Activated CD4-positive, CD25-positive, alpha-beta regulatory T cell treated with anti-CD3 and anti-CD28 coated beads, Interleukin-2, amount 50 U/mL, for 72 hours (primary cell): ENCODE data around the gene TTC29.
"Not testable (repeated sequence)": the region's sequence is repeated elsewhere in the genome, so short reads cannot be mapped to it uniquely, and the experiment has no call there.

Source experiments
- DNase-seq: peaks from one replicate; pipeline ENCODE4 v3.0.0; 2021

The TTC29 gene

DNA sequence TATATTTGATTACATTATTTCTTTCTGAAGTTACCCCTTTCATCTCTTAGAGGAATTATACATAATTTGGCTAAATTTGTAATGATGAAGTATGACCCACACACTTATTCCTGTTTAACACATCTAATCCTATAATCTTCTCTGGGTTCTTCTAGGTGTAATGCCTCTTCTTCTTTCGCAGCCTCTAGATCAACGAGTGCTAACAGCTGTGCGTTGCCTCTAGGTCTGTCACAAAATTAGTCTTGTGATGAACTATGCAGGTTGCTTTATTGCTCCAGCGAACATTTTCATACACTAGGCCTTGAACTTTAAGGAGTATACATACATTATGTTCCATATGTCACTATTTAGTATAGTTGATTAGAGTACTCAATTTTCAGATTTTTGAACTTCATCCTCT, 89.9 kb downstream of the TTC29 start:
- no peak for DNase-seq

DNA sequence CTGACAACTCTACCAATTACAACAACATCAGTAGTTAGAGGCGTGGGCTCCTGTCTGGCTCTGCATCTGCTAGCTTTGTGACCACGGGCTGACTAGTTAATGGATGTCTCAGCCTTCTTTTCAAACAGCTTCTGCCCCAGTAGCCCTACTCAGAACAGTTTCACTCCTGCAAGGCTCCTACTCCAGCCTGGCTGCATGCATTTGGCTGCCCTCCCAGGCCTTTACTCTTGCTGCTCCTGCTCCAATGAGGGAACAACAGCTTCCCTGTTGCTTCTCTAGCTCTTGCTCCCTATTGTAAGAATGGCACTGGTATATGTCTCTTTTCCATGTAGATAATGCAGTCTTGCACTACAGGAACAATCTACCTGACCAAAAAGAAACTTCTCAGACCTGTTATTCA, 93.3 kb downstream of the TTC29 start:
- DNase-seq: no peak

DNA sequence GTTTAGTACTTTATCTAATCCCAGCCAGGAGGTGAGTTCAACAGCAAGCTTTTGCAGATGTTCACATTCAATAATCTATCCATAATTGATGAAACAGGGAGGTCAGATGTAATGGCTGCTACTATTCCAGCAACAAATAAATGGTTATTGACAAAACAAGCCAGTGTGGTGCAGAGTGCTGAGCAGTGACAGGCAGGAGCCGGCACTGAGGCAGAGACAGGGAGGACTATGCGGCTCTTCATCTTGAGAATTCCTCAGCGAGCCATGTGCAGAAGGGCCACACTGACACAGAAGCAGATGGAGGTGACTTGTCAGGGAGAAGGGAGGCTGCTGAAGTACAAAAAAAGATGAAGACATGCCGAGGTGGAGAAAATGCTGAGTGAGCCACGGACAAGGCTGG, 98.3 kb downstream of the TTC29 start:
- DNase-seq: no peak

DNA sequence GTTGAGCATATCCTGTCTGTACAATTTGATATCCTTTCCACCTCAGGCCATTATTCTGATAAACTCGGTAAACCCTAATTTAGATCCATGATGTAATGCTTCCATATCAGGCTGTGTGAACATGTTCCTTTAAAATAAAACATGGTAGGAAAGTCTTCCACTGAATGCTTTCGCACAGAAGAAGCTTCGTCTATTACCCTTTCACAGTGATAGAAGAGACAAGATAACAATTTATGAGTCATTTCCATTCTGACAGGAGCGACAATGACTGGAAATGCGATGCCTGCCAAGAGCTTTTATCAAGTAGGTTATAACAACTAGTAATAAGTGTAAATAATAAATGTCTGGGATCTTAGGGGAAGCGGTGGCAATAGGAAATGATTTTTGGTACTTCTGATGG, 98.8 kb downstream of the TTC29 start:
- no peak for DNase-seq

DNA sequence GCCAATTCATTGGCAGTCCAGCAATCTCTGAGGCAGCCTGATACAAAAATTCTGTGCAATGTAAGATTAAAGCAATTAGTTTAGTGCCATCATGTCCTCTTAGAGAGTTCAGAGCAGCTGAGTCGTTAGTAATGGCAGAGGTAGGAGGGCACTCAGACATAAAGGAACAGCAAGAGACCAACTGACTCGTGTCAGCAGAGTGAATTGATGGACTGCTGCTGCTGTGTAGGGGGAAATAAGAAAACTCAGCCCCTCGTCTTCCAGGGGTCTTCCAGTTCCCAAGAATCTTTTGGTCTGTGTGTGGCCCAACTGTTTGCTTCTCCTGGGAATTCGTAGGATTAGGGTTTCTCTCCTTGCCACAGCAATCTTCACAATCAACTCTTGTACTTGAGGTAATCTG, 100.9 kb downstream of the TTC29 start:
- DNase-seq: no peak

DNA sequence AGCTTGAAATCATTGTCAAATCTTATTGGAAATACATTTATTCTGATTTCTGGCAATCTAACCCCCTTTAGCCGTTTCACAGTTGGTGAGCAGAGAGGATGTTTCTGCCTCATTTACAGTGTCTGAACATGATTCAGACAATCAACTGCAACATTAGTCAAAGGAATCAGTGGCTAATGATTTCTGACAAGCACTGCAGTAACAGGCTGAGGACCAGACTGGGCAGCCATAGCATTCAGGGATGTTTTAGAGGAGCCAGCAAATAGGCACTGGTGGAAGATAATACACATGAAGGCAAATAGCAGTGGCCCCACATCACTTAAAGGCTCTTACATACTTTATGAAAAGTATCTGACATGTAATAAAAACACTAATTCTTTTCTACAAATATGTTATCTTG, 102.8 kb downstream of the TTC29 start:
- DNase-seq: no peak

DNA sequence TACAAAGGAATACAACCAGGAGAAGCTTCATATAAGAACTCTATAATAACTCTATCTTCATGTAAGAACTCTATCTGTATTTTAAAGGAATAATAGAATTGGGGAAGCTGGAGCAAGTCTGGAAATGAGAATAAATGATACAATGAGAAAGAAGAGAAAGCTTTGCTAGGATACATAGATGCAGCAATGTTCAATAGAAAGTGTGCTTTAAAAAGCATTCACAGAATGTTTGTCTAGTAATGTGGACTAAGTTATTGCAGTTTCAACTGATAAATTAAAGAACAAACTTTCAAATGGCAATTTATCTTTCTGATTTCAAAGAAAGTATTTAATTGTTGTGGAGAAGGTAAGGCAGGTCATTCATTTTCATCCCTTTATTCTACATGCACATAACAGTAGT, 104.9 kb downstream of the TTC29 start:
- DNase-seq: no peak

DNA sequence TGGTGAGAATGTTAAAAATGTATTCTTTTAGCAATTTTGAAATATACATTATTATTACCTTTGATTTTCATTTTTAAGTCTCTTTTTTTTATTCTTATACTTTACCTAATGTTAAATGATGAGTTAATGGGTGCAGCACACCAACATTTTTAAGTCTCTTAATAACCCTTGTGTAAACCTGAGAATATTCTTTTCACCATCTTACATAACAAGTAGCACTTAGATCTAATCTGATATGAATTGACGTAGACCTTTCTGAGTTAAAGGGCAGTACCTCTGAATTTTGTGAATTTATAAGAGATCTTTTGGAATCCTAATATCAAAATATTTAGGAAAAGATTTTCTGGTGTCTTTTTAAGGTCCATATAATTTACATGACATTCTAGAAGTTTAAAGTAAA, 110.6 kb downstream of the TTC29 start:
- no peak for DNase-seq

DNA sequence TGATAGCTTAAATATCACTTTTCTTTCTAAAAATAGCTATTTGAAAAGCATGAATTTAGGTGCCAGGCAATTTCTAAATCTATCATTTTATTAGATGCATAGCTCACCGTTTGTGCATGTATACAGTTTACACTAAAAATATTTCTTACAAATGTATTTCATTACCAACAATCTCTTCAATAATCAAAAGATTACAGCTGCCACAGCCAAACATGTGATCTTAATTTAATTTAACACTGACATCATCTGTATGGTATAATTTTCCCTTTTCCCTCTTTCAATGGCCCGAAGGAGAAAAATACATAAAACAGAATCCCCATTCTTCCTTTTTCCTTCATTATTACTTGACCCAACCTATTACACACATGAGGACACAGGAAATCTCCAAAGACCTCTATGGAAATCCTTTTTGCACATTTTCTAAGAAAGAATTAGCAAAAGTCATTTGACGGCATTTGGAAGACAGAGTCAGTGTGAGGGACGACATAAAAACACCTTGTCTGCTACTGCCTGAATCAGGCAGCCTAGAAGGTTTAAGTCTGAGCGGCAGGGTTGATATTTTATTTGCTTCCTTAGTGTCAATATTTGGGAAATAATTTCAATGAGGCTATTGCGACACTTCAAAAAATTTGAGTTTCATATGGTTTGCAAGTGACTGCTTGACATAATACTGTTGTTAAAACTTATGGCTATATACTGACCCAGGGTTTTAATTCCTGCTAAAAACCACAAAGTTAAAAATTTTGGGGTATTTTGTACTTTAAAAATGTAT, 111.2 kb downstream of the TTC29 start:
- DNase-seq: no peak

DNA sequence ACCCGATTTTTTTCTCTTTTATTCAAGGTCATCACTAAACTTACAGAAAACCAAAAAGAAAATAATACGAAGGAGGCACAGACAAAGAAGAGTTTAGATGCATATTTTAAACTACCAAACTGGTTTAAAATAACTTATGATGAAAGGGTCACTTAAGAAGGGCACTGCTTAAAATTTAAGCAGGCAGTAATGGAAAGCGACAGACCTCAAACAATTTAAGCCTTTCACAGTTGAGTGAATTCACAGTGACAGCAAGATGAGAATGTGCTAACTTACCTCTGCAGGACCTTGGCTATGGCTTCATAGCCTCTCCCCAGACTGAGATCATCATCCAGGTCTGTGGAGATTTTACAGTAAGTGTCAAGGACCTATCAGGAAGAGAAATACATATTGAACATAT, 112.1 kb downstream of the TTC29 start:
- DNase-seq: no peak

DNA sequence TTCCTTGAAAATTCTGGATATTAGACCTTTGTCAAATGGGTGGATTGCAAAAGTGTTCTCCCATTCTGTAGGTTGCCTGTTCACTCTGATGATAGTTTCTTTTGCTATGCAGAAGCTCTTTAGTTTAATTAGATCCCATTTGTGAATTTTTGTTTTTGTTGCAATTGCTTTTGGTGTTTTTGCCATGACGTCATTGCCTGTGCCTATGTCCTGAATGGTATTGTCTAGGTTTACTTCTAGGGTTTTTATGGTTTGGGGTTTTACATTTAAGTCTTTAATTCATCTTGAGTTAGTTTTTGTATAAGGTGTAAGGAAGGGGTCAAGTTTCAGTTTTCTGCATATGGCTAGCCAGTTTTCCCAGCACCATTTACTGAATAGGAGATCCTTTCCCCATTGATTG, 122.7 kb downstream of the TTC29 start:
- DNase-seq: not testable (repeated sequence)

DNA sequence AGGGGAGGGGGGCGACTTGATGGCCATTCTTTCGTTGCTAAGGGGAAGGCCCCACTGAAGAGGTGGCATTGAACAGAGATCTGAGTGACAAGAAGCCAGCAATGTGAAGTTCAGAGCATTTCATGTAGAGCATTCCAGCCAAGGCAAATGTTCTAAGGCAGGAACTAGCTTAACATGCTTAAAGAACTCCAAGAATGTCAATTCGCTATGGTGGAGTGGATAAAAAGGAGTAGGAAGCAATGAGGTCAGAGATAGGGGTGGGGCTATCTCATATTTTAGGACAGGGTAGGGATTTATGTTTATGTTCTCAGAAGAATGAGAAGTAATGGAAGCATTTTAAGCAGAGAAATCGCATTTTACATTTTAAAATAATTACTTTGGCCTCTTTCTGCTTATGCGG, 130.9 kb downstream of the TTC29 start:
- no peak for DNase-seq

DNA sequence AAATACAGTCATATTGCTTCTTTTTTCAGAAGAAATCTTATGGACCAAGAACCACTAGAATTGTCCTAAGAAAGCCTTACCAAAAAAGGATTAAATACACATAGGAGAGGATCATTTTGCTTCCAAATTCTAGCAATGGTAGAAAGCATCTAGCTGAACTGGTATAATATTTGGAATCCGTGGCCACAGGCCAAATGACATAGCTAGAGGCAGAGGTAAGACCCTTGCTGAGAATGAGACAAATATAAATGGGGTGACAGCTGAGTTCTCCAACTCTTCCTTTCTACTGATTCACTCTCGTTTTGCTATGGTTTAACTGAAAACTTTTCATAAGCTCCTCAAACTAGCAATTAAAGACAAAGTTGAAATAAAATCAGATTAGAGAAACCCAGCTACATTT, 150.0 kb downstream of the TTC29 start:
- DNase-seq: no peak

DNA sequence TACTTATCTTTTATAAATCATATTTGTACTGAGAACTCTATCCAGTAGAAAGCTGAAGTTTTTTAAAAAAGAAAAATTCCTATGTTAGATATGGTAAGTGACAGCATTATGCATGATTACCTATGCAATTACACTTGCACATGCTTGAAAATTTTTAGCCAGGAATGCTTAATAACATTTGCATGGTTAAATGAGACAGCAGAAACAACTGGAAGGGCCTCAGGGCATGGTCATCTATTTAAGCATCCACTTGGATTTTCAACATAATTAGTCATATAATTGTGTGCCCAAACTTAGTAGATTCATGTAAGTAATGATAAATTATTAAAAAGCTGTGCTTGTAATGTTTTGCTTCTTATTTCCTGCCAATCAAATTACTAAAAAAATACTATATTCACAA, 151.9 kb downstream of the TTC29 start:
- no peak for DNase-seq

DNA sequence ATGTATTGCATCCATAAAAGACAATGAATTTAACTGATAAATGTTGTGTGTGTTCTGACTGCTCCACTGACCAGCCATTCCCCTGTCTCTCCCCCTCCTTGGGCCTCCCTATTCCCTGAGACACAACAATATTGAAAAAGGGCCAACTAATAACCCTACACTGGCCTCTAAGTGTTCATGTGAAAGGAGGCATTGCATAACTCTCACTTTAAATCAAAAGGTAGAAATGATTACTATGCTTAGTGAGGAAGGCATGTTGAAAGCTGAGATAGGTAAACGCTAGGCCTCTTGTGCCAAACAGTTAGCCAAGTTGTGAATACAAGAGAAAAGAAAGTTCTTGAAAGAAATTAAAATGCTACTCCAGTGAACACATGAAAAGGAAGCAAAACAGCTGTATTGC, 154.2 kb downstream of the TTC29 start:
- DNase-seq: no peak

DNA sequence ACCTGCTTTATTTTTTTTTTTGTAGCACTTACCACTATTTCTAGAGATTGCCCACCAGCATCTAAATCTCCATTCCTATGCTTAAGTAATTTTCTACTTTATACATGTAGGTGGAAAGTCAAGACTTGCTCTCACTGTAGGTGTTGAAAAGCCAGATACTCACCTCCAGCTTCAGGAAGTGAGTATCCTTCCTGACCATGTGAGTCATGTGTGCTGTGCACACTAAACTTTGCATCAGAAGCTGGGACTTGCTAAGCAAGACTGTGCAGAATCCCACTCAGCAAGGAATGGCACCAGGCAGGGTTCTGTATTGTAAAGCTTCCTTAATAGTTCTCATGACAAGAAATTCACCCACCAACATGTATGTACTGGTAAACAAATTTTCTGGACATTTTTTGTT, 155.1 kb downstream of the TTC29 start:
- no peak for DNase-seq

DNA sequence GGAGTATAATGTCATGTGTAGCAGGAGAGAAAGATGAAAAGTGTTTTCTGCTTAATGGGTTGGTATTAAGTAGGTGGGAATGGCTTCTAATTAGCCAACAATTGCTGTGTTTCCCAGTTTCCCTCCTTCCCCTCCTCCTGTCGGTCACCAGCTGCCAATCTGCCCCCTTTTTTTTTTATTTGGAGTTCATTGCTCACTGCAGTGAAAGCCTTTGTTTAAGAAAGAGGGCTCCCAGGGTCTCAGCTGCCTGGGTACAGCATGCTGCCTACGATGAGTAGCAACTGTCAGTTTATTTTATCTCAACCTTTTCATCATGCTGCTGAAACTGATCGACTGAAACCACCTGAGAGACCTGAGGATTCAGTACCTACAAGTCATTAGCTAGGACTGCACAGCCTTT, 157.9 kb downstream of the TTC29 start:
- DNase-seq: no peak

DNA sequence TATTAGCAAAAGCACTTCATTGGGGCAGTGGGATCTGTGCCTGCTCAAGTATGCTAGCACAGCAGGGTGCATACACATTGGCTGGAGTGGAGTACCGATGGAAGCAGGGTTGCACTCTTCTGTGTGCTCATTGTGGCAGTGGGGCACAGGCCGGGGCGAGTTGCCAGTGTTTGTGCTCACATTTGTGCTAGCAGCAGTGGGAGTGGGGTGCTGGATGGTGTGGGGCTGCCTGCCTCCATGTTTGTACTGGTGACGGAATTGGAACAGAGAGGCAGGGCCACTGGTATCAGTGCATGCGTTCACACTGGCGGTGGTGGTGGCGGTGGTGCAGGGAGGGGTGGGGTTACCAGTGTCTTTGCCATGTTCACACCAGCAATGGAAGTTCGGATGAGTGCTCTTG, 169.0 kb downstream of the TTC29 start:
- DNase-seq: no peak

DNA sequence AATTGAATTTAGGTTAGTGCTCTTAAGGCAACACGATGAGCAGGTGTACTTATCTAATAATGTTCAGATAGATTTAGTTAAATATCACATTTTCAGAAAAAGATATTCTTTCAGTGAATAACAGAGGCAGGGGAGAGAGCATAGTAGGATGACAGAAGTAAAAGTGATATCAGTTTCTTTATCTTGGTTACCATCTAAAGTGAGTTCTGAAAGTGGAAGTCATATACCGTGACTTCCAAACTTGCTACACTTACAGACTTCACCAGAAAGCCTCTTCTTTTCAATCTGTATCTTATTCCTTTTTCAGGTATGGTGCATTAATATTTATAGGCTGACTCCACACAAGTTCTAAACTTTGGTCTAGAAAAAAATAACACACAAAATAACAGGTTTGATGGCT, 182.1 kb downstream of the TTC29 start:
- DNase-seq: no peak

DNA sequence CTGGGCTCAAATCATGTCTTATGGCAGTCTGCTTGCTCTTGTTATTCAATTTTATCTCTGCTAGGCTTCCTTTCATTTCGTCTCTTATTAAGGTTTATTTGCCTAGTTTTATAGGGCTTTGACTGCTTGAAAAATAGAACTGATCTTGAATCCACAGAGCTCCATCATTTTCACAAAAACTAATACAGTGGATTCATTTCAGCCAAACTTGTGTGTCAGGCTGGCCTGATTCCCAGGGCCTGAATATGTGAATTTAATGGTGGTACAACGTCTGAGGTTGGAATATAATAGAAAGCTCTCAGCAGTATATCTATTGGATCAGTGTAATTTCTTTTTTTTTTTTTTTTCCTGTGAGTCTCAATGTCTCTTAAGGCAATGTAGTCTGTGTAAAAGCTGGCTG, 183.6 kb downstream of the TTC29 start:
- DNase-seq: no peak

DNA sequence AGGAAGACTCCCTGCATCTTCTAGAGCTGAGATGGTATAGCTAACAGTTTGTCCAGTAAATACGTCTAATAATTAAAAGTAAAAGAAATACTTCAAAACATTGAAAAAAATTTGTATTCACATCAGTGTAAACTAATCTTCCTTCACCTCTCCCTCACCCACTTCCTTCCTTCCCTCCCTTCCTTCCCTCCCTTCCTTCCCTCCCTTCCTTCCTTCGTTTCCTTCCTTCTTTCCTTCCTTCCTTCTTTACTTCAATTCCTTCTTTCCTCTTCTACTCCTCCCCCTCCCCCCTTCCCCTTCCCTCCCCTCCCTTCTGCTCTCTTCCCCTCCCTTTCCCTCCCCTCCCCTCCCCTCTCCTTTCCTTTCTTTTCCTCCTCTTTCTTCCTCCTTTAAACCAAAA, 203.2 kb downstream of the TTC29 start:
- no peak for DNase-seq

DNA sequence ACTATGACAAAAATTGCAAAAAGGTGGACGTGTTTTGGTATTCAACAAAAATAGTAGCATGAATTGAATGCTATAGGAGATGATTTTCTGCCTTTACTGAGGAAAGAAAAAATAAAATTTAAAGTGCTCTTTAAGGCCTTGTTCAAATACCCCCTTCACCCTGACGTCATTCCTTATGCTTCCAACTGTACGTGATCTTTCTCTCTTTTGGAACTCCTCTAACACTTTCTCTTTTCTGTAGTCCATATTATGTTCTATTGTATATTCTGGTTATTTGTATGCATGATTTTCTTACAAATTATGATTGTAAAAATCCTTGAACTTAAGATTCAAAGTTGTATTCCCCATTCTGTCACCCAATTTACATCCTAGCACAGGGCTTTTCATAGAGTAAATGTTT, 206.5 kb downstream of the TTC29 start:
- no peak for DNase-seq

DNA sequence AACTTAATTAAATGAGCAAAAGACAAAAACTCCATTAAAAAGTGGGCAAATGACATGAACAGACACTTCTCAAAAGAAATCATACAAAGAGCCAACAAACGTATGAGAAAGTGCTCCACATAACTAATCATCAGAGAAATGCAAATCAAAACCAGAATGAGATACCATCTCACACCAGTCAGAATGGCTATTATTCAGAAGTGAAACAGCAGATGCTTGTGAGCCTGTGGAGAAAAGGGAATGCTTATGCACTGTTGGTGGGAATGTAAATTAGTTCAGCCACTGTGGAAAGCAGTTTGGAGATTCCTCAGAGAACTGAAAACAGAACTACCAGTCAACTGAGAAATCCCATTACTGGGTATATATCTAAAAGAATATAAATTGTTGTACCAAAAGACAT, 222.1 kb downstream of the TTC29 start:
- not testable (repeated sequence) for DNase-seq

DNA sequence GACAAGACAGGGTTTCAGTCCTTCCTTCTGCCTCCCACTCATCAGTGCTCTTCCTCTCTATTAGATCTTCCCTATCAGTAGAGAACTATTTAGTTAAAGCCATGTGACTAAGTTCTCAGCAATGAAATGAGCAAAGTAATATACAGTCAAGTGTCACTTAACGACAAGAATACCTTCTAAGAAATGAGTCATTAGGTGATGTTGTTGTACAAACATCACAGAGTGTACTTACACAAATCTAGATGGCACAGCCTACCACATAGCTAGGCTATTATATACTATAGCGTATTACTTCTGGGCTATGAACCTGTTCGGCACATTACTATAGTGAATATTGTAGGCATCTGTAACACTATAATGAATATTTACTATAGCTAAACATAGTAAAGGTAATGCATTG, 235.7 kb downstream of the TTC29 start:
- no peak for DNase-seq

DNA sequence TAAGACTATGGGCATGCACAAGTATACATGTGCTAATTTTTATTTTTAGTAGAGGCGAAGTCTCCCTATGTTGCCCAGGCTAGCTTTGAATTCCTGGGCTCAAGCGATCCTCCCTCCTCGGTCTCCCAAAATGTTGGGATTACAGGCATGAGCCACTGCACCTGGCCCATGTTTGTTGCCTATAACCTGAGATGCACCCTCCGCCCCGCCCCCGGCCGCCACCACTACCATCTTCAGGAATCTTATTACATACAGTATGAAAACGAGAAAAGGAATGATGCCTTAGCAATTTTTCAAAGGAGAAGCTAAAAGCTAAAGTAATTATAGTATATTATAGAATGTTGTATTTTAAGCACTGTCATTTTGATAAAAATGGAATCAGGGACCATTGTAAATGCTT, 245.8 kb downstream of the TTC29 start:
- no peak for DNase-seq
